GM21717 (cell line): Measurements from ENCODE around the gene CRIP2.

Experiments used
- ATAC-seq: cut with Tn5 transposase; IDR thresholded peaks from one replicate; pipeline ENCODE4 v1.9.1; 2021; ENCODE audit warnings: mild to moderate bottlenecking, moderate library complexity; ENCODE audit not compliant: unreplicated experiment

The CRIP2 gene

GRCh38 chr14:105460116-105460515, 14.5 kb upstream of the CRIP2 start:
- ATAC-seq = no peak

- no peak for ATAC-seq
These were observed 14.0 kb upstream of the CRIP2 start for GRCh38 chr14:105460616-105461015.

GRCh38 chr14:105461903-105462302, 12.7 kb upstream of the CRIP2 start:
- no peak for ATAC-seq

GRCh38 chr14:105464501-105464900, 10.1 kb upstream of the CRIP2 start:
- no peak for ATAC-seq

- ATAC-seq = no peak
These were observed 9.2 kb upstream of the CRIP2 start for GRCh38 chr14:105465209-105466031.

GRCh38 chr14:105466531-105467248, 7.9 kb upstream of the CRIP2 start:
- no peak for ATAC-seq

GRCh38 chr14:105467249-105467941, 7.2 kb upstream of the CRIP2 start:
- no peak for ATAC-seq

GRCh38 chr14:105467942-105468471, 6.6 kb upstream of the CRIP2 start:
- no peak for ATAC-seq

GRCh38 chr14:105468621-105469241, 5.9 kb upstream of the CRIP2 start:
- ATAC-seq = no peak

GRCh38 chr14:105469456-105470349, 4.9 kb upstream of the CRIP2 start:
- ATAC-seq = no peak

GRCh38 chr14:105470350-105471296, 4.0 kb upstream of the CRIP2 start:
- no peak for ATAC-seq

- no peak for ATAC-seq
These were observed 3.3 kb upstream of the CRIP2 start for GRCh38 chr14:105471297-105471821.

- ATAC-seq = no peak
These were observed 2.7 kb upstream of the CRIP2 start for GRCh38 chr14:105471823-105472485.

- no peak for ATAC-seq
These were observed 2.1 kb upstream of the CRIP2 start for GRCh38 chr14:105472486-105472991.

GRCh38 chr14:105473033-105473676, 1.5 kb upstream of the CRIP2 start:
- ATAC-seq = no peak

GRCh38 chr14:105473677-105474482, 741 bp upstream of the CRIP2 start:
- no peak for ATAC-seq
